Psoas muscle (tissue), 8 donors: ENCODE results near the gene HES3. TPM values are rescaled to one million over a fixed set of nuclear protein-coding genes. Genes with fewer than 3 reads are reported as not detected.

Source experiments
- ATAC-seq, 4 donors: fragments of 200-7000 bp; cut with Tn5 transposase; one replicate each; pipeline ENCODE4 v1.9.1; 2020; ENCODE audit warnings: moderate library complexity in 3 of 4, mild to moderate bottlenecking in 2 of 4
- DNase-seq, 2 donors: peaks; one replicate each; pipeline ENCODE4 v3.0.0-alpha.2; 2020
- H3K27ac ChIP-seq: fragments of 200-600 bp; one replicate; pipeline ENCODE4 v1.8.0; 2022
- H3K27me3 ChIP-seq, 3 donors: fragments of 200-600 bp in 1 of 3; one replicate each; pipeline versions ENCODE4 v1.6.1 to v1.8.0; 2013 to 2022; ENCODE audit warnings: low read length in 2 of 3, mild to moderate bottlenecking in 2 of 3, moderate library complexity in 1 of 3; ENCODE audit not compliant: insufficient read depth in 3 of 3
- H3K36me3 ChIP-seq, 2 donors: fragments of 200-600 bp in 1 of 2; one replicate each; pipeline versions ENCODE4 v1.6.1 to v1.8.0; 2013 to 2022; ENCODE audit warnings: low read depth in 1 of 2, mild to moderate bottlenecking in 1 of 2, moderate library complexity in 1 of 2; ENCODE audit not compliant: insufficient read depth in 1 of 2
- H3K4me1 ChIP-seq: fragments of 200-600 bp; one replicate; pipeline ENCODE4 v1.8.0; 2022
- H3K4me3 ChIP-seq: fragments of 200-600 bp; one replicate; pipeline ENCODE4 v1.8.0; 2022; ENCODE audit warnings: mild to moderate bottlenecking
- H3K9me3 ChIP-seq: fragments of 200-600 bp; one replicate; pipeline ENCODE4 v1.8.0; 2022
- CTCF ChIP-seq: fragments of 200-600 bp; IDR thresholded peaks from one replicate; pipeline ENCODE4 v1.8.0; 2022; ENCODE audit warnings: antibody characterized with exemption
- WGBS, 3 donors: extraction: QIAGEN DNeasy Blood & Tissue Kit; methylation state at CpG; one replicate each; pipeline versions ENCODE4 v1.1.6 to v1.1.7; 2013; 5-methylcytosine and 5-hydroxymethylcytosine counted together
- intact Hi-C, 2 donors: fragments of 100-400 bp; cut with DNase I; formaldehyde crosslinking; loops; one replicate each; pipeline versions ENCODE4 v1.11.0 to v1.14.2; 2022
- polyA plus RNA-seq, 3 donors: library from polyadenylated mRNA; stranded (reverse); fragments of 200-250 nt; gene quantifications; one replicate each; pipeline ENCODE4 v1.2.3, GENCODE V29; 2013
- total RNA-seq, 4 donors: library from RNA; stranded (reverse); fragmentation: NEBNext Ultra II Directional in 2 of 4; extraction: Animal tissue kit (Norgen Biotek cat#: 25700) in 2 of 4; gene quantifications; one replicate each; pipeline versions ENCODE4 v1.2.1 to v1.2.4, GENCODE V29; 2021 to 2023
- donor health status: healthy with polysubstance abuse.
- donor health status: DM: no; HTN: no; CAD: no; lungs with moderate emphysema.
- donor health status: Bipolar disorder and iron deficiency.
- donor health status: healthy.
- donor health status: DM: yes; HTN: yes; CAD: no.
- donor health status: DM: no; HTN: no; CAD: no.
- donor health status: DM: no; HTN: no; CAD: no.
- donor health status: DM: yes; HTN: yes; CAD: no.

HES3 gene
- total and polyA plus RNA-seq, 7 donors = not detected

- WGBS, 3 donors = 34 to 66% (median 40%) methylated on average over 7 of the region's 7 CpGs
- H3K4me1 ChIP-seq = peaks cover 4% of the 10 kb centered on the region
- intact Hi-C loops = no loop called here
Observed at GRCh38 chr1:6263716-6264115, 19.7 kb downstream of the HES3 start.

GRCh38 chr1:6265151-6265550 lies 21.2 kb downstream of the HES3 start:
- Histone ChIP-seq H3K9me3 (no peaks in the 10 kb centered on the region), H3K4me3 (no peak overlapping the region), H3K36me3 (no peaks in the 10 kb centered on the region), H3K27ac (no peak overlapping the region), H3K27me3 (peaks cover 0 to 36% (median 18%) of the 10 kb centered on the region in 3 donors), H3K4me1 (peaks cover 4% of the 10 kb centered on the region)
- no peak for TF ChIP-seq CTCF
- intact Hi-C loops = loop anchor here in 1 of 2 donors (5.0 kb wide), 1 partner anchor 37 kb away; no protein-coding TSS in a partner anchor
- no peak for ATAC-seq
- DNase-seq = no peak
- 56 to 78% (median 62%) methylated on average over 15 of the region's 15 CpGs for WGBS, 3 donors

More at GRCh38 chr1:6263716-6264115, 19.7 kb downstream of the HES3 start:
- peaks cover 0 to 50% (median 20%) of the 10 kb centered on the region in 3 donors for H3K27me3 ChIP-seq
- no peak for ATAC-seq
- DNase-seq = no peak
- no peak overlapping the region for H3K27ac ChIP-seq
- no peaks in the 10 kb centered on the region for H3K9me3 ChIP-seq
- H3K4me3 ChIP-seq = no peak overlapping the region
- TF ChIP-seq CTCF = no peak
- H3K36me3 ChIP-seq = no peaks in the 10 kb centered on the region

- intact Hi-C loops = loop anchor here in 1 of 2 donors (5.0 kb wide), 1 partner anchor 36 kb away; no protein-coding TSS in a partner anchor
- Histone ChIP-seq H3K4me1 (peaks cover 4% of the 10 kb centered on the region), H3K9me3 (no peaks in the 10 kb centered on the region), H3K4me3 (no peak overlapping the region), H3K27me3 (peaks cover 0 to 24% (median 9%) of the 10 kb centered on the region in 3 donors), H3K27ac (no peak overlapping the region), H3K36me3 (no peaks in the 10 kb centered on the region)
- no peak for TF ChIP-seq CTCF
- DNase-seq (no peak), ATAC-seq (no peak)
- WGBS, 3 donors = 91 to 94% (median 91%) methylated on average over 10 to 11 of the region's 11 CpGs
Observed at GRCh38 chr1:6266641-6267040, 22.7 kb downstream of the HES3 start.

- no peaks in the 10 kb centered on the region for H3K36me3 ChIP-seq
- WGBS, 3 donors = 92 to 94% (median 94%) methylated on average over 12 of the region's 12 CpGs
- H3K27me3 ChIP-seq = peaks cover 0 to 13% (median 3%) of the 10 kb centered on the region in 3 donors
- no peak overlapping the region for H3K4me3 ChIP-seq
- DNase-seq (no peak), ATAC-seq (no peak)
- no peak for TF ChIP-seq CTCF
- H3K9me3 ChIP-seq = no peaks in the 10 kb centered on the region
- H3K4me1 ChIP-seq = peaks cover 4% of the 10 kb centered on the region
- intact Hi-C loops = loop anchor here in 1 of 2 donors (5.0 kb wide), 1 partner anchor 34 kb away; no protein-coding TSS in a partner anchor
- no peak overlapping the region for H3K27ac ChIP-seq
Observed at GRCh38 chr1:6267686-6268322, 23.8 kb downstream of the HES3 start.
